Activated T-helper 1 cell treated with Interleukin-2 at 50 U/mL for 16 hours (primary cell): Measurements from ENCODE around the gene RAB5B.

Experiments used
- DNase-seq: peaks from one replicate; pipeline ENCODE4 v3.0.0-alpha.2; 2020; ENCODE audit warnings: low read depth

Gene RAB5B, protein sequence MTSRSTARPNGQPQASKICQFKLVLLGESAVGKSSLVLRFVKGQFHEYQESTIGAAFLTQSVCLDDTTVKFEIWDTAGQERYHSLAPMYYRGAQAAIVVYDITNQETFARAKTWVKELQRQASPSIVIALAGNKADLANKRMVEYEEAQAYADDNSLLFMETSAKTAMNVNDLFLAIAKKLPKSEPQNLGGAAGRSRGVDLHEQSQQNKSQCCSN

DNA sequence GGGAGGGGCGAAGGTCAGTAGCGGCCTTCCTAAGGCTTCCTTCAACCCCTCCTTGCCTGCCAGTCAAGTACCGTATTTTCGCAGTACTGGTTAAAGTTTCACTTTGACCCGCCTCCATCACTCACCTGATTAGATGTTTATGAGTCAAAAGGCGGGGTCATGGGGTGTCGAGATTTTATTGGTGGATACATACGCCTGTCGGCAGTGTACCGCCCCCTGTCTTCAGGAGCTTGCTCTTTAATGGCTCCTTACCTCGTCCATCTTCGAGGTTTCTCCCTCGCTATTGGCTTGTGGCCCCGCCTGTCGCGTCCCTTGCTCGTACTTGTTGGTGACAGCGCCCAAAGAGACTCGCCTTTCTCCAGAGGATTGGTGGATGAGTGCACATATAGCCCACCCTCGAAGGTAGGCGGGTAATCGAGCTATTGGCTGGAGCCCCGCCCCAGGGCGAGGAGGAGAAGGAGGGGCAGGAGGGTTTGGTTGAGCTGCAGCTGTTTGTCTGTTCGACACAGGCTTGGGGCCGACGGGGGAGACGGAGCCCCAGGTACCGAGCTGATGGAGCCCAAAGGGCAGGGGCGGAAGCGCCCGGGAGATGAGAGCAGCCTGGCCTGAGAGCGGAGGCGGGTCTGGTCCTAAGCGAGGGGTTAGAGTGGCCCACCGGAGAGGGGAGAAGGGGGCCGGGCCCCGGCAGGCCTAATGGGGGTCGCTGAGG, at the start of gene RAB5B:
Gene RAB5B (plus strand): TSS at position 480 of the 709 bp plus-strand sequence. CDS start 12,883 bp downstream, outside the sequence.
- peak; percentile 95 for DNase-seq

DNA sequence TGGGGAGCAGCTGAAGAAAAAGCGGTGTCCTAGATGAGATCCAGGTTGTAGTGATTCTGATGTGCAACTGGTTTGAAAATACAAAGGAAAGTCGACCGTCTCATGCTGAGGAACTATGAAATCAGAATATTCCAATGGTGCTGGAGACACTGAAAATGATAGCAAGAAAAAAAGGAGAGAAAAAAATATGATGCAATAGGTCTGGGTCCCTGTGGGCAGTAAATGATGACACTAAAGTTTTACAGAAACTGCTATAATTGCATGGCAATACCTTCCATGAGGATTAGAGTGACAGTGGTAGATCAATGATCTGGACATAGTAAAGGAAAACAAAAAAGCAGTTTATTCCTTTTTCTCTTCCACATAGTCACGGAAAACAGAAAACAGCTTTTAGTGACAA, 48.5 kb upstream of the RAB5B start:
- no peak for DNase-seq

DNA sequence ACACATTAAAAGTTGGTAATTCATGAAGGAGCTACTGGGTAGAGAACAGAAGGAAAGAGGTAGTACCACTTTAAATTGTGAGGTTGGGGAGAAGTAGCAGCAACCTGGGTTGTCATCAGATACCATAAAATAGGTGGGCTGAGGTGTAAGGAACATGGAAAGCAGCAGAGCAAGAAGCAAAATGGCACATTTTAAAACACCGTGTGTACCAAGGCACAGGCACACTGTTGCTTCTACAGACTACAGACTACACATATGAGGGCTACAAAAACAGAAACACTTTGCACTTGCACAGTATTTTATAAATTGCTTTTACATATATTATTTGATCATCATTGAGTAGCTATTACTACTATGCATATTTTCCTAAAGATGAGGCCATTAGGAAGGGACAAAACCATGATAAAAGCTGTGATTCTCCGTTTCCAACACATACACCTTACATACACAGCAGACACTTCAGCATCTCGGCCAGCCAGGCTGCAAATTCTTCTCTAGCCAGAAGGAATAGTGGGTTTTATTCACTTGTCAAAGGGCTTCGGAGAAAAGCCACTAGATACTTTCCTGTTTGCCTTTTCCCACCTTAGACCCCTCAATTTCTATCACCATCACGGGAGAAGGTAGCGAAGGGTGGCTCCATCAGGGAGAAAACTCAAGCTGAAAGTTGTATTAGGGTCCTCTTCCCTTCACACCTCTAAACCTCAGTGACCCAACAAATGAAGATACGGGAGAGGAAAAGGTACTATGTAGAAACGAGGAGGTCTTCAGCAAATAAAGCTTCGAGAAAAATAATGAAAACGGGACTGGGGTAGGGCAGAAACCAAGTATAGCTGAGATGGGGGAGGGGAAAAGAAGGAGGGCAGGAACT, 47.8 kb upstream of the RAB5B start:
- DNase-seq = no peak

DNA sequence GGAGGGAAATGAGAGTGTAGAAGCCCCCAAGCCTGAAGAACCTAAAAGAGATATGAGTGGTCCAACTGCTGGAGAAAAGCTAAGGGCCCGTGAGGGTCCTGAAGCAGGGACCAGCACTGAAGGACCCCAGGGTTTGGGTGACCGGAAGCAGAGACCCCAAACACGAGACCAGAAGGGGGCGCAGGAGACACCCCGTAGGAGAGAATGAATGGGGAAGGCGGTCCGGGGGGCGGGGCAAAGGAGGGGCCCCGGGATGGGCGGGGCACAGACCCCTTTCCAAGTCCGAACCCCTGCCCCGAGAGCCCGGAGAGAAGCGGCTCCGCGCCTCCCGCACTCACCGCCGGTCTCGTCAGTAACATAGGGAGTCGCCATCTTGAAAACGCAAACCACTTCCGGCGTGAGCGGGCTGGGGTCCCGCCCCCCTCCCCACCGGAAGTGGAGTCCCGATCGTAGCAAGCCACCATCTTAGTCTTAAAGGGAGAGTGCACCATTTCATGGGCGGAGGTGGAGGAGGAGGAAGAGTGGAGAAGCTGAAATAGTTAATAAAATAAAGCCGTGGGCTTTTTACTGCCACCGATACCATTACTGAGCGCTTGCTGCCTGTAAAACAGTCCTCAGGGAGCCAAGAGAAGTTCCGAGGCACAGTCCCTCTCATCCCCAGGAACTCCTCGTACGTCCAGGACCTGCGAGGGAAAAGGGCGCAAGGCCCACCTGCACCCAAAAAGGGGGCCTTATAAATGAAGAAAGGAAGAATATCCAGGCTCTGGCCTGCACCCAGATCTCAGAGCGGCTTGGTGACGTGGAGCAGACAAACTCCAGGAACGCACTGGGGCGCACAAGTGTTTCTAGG, 46.9 kb upstream of the RAB5B start:
- peak; percentile 87 for DNase-seq

DNA sequence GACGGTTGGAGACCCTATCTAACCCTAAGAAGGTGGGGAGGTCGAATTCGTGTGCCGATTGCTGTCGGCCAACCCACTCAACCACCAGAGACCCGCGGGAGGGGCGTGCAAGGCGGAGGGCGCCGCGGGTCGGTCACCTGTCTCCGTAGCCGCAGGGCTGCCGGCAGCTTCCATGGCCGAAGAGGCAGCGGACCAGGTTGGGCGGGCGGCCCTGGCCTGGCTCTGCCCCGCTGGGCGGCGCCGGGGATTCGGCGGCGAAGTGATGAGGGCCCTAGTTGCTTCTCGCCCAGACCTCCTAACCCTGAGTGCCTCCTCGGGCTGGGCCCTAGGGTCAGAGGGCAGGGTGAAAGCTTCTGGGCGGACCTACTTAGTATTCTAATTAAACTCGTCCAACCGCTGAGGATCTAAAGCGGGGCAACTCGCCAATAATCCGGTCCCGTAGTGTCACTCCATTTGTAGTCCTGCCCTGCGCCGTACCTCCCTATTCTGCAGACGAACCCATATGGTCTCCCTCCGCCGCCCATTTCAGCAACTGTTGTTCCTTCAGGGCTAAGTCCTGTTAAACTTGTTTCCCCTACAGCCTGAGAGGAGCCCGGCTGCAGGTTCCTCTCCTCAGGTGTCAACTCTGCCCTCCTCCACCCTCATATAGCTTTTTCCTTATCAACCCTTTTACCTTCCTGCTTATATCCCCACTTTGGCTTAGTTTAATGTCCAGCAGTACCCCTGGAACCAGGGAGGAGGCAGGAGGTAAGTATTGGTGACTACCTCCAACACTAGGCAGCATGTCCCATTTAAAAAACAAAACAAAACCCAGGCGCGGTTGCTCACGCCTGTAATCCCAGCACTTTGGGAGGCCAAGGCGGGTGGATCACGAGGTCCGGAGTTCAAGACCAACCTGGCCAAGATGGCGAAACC, 46.0 kb upstream of the RAB5B start, which contains the start of gene PYM1:
Gene PYM1 (minus strand): TSS at position 307 of the 915 bp plus-strand sequence. CDS start 133 bp downstream, at position 174.
- peak; percentile 55 for DNase-seq

DNA sequence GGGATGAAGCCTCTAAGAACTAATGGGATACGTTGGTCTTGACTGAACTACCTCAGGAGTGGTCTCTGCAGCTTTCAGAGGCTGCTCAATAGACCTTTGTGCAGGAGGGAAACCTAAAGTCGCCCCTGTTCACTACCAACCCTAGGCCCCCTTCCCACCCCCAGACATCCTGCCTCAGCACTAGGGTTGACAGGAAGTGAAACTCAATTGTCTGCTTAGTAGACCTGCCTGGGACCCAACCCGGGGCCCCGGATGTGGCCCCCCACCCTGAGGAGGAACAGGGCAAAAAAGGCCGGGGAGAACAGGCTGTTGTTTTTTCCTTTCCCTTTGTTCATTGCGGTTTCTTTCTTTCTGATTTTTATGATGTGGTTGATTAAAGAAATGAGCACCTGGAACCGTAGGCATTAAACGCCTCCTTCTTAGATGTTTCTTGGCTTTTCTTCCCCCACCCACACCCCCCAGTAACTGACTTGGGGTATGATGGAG, 44.5 kb upstream of the RAB5B start:
- peak; percentile 87 for DNase-seq

DNA sequence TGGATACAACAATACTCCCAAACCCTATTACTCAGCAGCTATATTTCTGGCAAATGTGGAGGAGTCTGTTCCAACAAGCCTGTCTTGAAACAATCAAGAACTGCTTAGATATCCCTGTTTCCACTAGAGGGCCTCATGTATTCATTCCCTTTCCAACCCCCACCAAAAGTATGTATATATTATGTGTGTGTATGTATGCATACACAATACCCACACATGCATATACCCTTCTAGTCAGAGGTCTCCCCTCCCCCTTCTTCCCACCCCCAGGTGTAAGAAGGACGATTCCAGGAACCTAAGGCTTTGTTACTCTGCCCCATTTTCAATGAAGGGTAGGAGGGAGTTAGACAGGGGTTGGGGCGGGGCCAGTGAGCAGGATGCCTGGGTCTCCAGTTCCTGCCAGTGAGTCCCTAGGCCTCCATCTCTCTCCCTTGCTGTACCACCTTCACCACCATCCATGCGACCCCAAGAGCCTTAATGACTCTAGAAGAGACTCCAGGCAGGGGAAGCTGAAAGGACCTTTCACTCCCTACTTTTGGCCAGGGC, 43.0 kb upstream of the RAB5B start, which contains the start of gene DGKA:
Gene DGKA (plus strand): TSS at position 392 of the 546 bp plus-strand sequence. CDS start 5,342 bp downstream, outside the sequence.
- peak; percentile 66 for DNase-seq

DNA sequence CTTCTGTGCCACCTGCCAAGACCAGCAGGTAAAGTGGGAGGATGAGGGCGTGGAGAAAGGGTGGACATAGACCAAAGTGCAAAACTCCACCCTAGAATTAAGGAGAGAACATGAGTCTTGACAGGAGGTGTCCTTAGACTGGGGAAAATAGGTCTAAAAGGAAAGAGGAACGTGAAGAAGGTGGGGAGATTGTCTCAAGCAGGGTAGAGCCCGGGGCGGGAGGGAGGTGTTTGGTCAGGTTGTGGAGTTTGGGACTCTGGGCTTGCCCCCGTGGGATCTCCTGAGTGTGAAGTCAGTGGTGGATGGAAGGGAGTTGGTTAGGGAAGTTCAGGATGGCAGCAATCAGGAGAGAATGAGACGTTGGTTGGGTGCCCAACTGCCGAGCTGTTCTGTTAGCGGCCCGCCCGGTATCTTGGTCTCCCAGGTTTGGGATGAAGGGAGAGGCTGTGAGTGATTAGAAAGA, 42.5 kb upstream of the RAB5B start:
- no peak for DNase-seq

DNA sequence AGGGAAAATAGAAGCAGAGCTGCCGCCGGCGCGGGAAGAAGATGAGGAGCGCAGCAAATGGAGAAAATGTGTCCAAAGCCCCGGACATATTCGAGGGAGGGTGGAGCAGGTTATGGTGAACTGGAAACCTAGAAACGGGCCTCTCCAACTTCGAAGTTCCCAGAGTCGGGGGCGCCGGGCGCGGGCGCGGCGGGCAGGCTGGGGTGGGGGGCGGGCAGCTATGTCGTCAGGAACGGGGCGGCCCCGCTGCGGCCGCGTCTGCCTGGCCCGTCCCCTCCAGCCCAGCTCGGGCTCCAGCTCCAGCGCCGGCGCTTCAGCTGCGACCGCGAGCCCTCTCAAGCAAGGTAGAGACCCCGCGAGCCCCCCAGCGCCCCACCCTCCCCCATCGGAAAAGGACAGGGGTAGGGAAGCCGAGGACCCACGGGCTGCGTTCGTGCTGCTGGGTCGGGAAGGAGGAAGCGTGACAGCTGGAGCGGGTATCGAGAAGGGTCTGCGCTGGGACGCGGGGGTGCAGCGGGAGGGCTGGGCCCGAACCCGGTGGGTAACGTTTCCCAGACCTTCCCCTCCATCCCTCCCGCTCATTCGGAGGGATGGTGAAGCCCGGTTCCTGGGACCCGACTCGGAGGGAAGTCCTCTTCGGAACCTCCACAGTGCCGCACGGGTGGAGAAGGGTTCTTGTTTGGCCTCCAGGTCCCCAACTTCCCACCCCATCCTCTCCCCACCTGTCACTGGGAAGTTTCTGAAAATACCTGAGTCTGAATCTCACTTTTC, 41.9 kb upstream of the RAB5B start:
- no peak for DNase-seq

DNA sequence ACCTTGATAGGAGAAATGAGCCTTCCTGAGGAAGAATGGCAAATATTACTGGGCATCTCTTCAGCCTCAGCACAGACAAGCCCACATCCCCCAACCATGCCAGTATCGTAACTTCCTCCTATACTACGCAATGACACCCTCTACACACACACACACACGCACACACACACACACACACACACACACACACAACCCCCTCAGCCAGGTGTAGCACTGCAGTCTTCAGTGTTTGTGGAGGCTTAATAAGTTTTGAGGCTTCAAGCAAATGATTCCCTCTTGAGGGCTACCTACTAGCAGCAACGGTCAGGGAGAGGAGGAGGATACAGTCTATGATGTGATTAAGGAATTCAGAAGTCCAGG, 41.3 kb upstream of the RAB5B start:
- peak; percentile 26 for DNase-seq

DNA sequence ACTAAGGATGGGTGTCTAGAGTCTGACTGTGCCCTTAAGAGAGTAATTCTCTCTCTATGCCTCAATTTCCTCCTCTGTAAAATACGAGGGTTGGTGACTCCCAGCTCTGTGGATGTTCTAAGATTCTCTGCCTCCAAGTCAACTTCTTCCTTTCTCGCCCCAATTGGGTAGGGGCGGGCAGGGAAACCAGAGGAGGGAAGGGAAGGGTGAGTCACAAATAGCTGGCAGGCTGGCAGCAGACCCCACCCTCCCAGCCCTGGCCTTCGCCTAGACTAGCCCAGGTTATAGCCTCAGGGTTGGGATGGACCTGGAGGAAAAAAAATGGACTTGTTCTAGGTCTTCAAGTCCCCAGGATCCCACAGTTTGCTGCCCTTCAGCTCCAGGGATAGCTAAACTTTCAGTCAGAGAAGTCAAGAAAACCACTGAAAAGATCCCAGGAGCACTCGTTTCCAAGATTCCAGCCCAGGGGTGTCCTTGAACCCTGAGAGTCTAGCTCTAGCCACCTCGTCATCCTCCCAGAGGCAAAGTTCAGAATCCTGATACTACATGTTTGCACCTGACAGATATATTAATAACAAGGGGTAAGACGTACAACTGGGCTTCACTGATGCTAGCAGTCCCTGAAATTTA, 40.6 kb upstream of the RAB5B start:
- no peak for DNase-seq

DNA sequence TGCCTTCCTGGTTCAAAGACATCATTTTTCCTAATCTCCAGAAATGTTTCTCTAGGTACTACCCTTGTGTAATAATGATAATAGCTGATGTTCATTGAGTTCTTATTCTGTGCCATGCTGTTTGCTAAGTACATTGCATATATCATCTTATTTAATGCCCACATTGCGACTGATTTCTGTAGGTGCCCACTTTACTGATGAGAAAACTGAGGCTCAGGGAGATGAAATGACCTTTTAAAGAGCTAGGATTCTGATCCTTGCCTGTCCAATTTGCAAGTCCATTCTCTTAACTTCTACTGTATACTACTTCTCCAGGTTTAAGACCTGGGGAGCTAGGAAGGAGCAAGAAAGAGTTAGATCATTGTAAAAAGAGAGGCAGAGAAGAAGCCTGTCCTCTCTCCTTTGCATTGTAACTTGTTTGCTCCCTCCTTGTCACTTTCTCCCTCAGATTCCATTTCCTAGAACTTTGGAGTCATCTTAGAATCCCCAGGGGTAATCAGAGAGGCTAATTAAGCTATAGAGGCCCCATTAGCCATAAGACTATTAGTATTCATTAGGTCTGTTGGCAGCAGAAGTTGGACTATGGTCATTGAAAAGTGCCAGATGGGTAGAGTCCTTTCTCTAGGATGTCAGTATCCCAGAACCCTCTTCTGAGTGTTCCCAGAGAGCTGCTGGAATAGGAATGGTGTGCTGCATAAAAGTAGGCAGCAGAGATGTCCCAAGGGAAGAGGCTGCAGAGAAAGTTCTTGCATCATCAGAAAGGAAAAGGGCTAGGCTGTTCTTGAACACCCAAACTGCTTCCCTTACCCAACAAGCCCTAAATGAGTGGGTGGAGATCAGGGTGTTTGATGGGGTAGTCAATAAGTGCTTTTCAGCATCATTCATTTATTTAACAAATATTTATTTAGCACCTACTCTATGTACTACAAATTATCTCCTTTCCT, 39.8 kb upstream of the RAB5B start:
- no peak for DNase-seq

DNA sequence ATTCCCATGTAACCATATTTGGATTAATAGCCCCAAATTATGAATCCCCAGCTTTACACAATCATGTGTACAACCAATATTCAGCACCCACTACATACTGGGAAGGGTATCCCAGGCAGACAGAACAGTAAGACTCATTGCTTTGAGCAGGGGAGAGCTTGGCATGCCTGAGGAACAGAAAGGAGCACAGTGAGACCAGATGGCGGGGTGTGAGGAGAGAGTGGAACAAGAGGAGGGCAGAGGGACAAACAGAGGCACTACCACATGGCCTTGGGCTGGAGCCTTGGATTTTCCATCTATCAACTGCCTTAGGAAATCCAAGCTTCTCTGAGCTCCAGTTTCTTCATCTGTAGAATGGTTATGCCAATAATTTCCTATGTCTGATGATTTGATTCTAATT, 39.1 kb upstream of the RAB5B start:
- no peak for DNase-seq

DNA sequence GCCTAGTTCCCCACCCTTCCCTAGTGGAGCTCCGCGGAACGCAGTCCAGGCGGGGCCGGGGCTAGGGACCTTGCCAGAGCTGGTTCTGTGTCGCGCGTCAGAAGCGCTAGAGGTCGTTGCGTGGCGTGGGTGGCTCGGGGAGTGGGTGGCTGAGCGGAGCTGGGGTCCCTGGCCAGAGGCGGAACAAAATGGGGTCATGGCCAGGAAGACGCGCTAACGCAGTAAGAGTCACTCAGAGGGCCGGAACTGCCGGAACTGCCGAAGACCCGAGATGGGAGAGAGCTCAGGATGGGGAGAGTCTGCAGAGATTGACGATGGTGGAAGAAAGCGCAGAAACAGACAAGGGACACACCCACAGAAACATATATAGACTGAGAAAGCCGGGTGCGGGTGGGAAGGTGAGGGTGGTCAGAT, 38.1 kb upstream of the RAB5B start:
- no peak for DNase-seq

DNA sequence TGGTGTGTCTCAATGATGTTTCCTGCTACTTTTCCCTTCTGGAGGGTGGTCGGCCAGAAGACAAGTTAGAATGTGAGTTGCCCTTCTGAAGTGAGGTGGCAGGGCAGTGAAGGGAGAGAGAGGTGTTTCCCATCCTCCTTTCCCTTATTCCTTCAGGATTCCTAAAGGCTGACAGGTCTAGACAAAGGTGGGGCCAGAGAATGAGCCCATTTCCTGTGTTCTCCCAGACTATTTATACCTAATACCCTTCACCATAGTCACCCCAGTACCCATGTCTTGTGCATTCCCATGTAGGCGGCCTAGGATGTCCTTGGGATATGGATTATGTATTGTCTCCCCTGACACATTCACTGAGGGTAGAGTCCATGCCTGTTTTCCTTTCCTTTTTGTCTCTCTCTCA, 35.9 kb upstream of the RAB5B start:
- DNase-seq = no peak

DNA sequence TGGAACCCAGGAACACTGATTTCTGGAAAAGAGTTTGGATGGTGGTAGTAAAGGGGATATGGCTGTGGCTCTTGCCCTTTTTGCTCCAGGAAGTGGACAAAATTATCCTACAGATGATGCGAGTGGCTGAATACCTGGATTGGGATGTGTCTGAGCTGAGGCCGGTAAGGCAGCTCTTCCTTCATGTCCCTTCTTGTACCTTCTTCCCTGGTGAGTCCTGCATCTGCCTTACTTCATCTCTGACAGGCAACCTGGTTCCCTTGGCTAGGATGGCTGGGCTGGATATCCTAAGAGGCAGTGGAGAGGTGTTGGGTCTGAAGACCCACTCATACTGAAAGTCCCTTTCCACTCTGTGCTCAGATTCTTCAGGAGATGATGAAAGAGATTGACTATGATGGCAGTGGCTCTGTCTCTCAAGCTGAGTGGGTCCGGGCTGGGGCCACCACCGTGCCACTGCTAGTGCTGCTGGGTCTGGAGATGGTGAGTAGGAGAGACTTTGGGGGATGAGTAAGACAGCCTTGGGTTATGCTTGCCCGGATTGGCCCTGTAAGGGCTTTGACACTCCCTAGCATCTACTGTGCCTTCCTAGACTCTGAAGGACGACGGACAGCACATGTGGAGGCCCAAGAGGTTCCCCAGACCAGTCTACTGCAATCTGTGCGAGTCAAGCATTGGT, 34.9 kb upstream of the RAB5B start:
- DNase-seq = no peak
